Mammary epithelial cell (primary cell): ENCODE results near the gene RASSF1.

ENCODE experiments used
- CTCF ChIP-seq, 2 donors: IDR thresholded peaks in 1 of 2; conservative IDR thresholded peaks in 1 of 2; 2 replicates each; pipeline ENCODE4 v1.5.1; 2011 to 2012; ENCODE audit warnings: inconsistent platforms in 2 of 2, low read length in 2 of 2, mild to moderate bottlenecking in 2 of 2, control low read depth in 1 of 2, low read depth in 1 of 2; ENCODE audit not compliant: insufficient read depth in 1 of 2; ENCODE audit errors: extremely low read depth in 1 of 2
- EZH2 ChIP-seq: IDR thresholded peaks from 2 replicates; pipeline ENCODE4 v1.6.1; 2012; ENCODE audit warnings: low read length, inconsistent platforms, borderline replicate concordance

- TF ChIP-seq CTCF (conservative IDR thresholded peaks at IDR 0.05 in 1 of 2, IDR thresholded peaks at IDR 0.05 in 1 of 2; ENCODE audit: extremely low read depth in 1 of 2, insufficient read depth in 1 of 2, low read depth in 1 of 2, low read length in 2 of 2) (no peak), EZH2 (no peak)
These were observed 37.4 kb upstream of the RASSF1 start for GRCh38 chr3:50378024-50378423.
